Fibroblast of skin of scalp (primary cell): ENCODE data around the gene PLGRKT. TPM values are rescaled to one million over a fixed set of nuclear protein-coding genes. Genes with fewer than 3 reads are reported as not detected.
"Not testable (repeated sequence)": the region's sequence is repeated elsewhere in the genome, so short reads cannot be mapped to it uniquely, and the experiment has no call there.

Experiments used
- DNase-seq: peaks from one replicate; pipeline ENCODE4 v3.0.0-alpha.2; 2013
- polyA plus RNA-seq, 2 experiments: library from polyadenylated mRNA; unstranded; fragments of 120-200 nt; gene quantifications; one replicate each; pipeline ENCODE4 v1.2.1, GENCODE V29; 2013; ENCODE audit not compliant: insufficient read length in 2 of 2

The PLGRKT gene, protein sequence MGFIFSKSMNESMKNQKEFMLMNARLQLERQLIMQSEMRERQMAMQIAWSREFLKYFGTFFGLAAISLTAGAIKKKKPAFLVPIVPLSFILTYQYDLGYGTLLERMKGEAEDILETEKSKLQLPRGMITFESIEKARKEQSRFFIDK
- polyA plus RNA-seq (2013, experiment 1 of 2; ENCODE audit: insufficient read length), result 32.1 TPM
- 29.6 TPM for polyA plus RNA-seq (2013, experiment 2 of 2; ENCODE audit: insufficient read length)

DNA sequence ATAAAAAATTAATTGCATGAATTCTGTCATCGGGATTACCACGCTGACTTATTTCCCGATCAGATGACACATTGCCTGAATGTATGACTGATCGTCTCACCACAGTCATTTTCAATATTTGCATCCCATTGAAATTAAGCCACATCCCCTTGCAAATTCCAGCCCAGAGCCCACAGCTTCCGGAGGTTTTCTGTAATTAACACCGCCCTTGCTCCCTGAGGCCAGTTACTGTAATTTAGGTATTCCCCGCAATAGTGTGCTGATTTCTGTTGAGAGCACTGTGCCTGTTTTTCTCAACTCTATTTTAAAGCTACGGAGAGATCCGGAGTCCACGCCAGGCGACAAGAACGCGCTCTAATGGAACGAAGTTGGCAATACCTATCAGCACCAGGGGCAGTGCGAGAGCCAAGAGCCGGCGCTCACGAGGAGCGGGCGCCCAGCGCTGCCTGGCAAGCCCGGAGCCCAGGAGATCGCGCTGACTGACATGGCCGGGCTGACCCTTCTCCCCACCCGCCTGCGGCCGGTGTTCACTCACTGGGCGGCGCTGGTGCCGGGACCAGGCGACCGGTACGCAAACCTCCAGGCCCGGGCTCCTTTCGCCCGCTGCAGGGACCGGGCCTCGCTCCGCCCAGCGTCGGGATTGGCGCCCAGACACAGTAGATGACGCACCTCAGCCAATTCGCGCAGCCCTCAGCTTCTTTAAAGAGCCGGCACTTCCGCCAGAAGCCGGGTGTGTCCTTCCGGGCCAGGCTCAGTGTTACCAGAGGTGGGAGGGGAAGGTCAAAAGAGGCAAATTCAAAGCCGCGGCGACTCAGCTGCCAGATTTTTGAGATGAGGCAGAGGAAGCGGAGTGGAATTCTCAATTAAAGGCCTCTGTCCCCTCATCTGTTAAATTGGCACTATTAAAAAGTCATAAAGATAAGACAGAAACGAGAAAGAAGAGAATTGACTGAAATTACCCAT, at the start of gene PLGRKT:
PLGRKT (minus strand) TSS at position 672 of the 963 bp plus-strand sequence. CDS start 5,948 bp downstream, outside the sequence.
- DNase-seq, result peak; percentile 95

DNA sequence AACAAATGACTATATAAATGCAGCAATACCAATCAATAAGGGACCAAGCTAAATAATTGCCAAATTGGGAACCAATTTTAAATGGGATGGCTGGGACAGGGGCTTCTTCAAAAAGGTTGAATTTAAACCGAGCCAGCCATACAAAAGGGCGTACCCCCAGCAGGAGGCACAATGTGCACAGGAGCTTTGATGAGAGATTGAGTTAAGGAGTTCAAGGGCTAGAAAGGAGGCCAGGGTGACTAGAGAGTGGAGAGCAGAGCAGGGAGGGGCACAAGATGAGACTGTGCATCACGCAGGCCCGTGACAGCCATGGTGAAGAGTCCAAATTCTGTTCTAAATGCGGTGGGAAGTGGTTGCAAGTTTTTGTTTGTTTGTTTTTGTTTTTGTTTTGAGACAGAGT, 49.3 kb upstream of the PLGRKT start:
- DNase-seq, result no peak

DNA sequence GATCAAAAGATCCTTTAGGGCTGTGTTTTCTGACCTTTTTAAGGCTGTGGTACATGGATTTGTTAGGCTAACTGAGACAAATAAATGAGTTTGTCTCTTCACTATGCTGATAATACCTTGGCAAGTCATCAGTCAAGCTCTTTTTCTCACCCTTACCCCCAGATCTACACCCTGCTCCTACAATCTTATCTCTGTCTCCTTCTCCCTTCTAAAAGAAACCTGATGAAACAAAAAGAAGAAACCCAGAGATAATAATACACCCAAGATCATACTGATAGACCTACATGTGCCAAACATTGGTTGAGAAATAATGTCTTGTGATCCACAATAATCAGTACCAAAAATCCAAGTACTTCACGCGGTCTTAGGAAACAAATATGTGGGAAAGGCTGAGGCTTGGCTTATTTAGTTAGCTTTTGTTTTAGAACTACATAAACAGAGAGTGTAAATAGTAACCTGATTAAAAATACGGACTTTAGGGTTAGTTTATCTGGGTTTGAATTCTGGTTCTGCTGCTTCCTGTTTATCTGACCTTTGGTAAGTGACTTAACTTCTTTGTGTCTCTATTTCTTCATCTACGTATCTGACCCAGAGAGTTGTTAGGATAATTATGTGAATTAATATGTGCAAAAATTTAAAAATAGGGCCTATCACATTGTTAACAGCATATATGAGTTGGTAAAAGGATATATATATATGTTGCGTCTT, 47.8 kb upstream of the PLGRKT start:
- DNase-seq, result no peak

DNA sequence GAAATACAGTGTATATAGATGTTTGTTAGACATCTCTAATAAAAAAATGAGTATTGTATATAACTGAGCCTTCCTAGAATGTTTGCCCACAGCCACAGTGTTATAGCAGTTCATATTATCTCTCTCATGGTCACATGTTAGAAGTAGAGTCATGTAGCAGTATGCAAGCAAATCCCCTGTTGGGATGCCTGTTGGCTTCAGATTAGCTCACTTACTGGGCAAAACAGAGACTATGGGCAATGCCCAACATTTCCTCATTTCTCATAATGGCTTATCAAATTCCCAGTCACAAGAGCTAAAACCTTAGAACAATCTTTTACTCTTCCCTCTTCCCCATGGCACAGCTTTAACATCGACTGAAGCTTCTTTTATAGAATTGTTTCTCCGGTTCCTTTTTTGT, 45.6 kb upstream of the PLGRKT start:
- DNase-seq, result no peak

DNA sequence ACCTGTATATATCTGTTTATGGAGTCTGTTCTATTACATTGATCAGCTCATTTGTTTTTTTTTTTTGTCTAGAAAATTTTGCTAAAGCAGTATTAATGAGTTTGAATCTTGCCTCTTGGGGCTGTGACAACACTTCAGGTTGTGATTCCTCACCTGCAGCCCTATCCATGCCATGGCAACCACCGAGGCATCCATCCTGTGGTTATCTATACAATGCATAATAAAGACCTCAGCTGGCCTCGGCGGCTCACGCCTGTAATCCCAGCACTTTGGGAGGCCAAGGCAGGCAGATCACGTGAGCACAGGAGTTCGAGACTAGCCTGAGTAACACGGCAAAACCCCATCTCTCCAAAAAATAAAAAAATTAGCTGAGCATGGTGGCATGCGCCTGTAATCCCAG, 44.5 kb upstream of the PLGRKT start:
- no peak for DNase-seq

DNA sequence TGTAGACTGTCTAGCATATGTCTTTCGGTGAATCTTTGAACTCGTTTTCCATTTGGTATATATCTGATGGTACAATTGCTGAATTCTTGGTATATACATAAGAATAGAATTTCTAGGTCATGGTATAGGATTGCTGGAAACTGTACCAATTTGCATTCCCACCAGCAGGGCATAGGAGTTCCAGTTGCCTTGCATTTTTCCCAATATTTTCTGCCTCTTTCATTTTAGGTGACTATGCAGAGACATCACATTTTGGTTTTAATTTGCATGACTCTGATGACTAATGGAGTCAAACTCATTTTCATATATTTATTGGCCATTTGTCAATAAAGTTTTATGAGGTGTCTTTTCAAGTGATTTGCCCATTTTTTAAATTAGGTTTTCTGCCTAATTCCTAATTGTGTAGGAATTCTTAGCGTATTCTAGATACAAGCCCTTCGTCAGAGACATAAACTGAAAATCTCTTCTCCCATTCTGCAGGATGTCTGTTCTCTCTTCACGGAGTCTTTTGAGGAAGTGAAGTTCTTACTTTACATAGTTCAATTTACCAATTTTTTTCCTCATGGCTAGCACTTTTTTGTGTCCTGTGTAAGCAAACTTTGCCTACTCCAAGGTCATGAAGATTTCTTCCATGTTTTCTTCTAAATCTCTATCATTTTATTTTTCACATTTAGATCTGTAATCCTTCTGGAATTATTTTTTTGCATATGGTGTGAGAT, 43.8 kb upstream of the PLGRKT start:
- DNase-seq, result peak; percentile 40

DNA sequence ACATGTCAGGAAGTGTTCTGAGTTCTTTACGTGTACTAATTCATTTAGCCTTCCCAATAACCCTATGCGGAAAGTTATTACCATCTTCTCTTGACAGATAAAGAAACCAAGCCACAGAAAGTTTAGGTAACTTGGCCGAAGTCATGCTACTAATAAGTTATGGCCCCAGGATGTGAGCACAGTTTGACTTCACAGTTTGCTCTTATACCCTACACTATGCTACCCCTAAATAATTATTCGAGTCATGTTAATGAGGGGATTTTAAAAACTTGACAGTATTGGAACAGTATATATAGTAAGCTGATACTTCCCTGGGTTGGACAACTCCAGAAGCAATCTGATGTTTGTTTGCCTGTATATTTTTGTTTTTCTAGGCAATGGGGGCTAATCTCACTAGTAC, 43.2 kb upstream of the PLGRKT start:
- DNase-seq, result no peak

DNA sequence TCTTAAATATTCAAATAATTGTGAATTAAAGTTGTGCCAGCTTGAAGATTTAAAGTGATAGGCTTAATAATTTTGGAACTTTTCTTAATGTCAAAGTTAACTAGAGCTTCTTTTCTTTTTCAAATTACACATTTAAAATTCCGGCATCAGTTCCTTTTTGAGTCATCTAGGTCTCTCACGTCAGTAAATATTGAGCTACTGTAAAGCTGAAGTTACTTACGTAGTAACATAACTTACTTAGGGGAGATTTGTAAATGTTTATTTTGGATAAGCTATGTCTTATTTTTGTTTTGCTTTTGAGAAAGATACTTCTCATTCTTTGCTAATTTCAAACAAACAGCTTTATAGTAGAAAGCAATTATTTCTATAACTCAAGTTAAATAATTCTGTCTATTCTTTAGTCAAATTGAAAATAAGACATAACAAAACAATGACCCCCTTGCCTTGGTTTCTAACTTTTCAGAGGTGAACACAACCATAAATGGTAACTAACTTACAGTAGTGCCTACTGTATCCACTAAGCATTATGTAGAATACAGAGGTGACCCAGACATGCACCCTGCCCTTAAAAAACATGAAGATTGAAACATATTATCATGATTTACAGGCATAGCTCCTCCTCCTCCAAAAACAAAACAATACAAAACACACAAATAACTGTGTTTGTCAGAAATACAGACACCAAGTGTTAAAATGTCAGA, 42.4 kb upstream of the PLGRKT start:
- DNase-seq, result no peak

DNA sequence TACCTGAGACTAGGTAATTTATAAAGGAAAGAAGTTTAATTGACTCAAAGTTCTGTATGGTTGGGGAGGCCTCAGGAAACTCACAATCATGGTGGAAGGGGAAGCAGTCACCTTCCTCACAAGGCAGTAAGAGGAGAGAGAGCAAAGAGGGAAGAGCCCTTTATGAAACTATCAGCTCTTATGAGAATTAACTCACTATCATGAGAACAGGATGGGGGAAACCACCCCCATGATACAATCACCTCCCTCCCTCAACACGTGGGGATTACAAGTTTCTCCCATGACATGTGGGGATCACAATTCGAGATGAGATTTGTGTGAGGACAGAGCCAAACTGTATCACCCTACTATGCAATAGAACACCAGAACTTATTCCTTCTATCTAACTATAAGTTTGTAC, 40.5 kb upstream of the PLGRKT start:
- DNase-seq, result no peak

DNA sequence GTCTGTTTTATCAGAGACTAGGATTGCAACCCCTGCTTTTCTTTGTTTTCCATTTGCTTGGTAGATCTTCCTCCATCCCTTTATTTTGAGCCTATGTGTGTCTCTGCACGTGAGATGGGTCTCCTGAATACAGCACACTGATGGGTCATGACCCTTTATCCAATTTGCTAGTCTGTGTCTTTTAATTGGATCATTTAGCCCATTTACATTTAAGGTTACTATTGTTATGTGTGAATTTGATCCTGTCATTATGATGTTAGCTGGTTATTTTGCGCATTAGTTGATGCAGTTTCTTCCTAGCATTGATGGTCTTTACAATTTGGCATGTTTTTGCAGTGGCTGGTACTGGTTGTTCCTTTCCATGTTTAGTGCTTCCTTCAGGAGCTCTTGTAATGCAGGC, 37.9 kb upstream of the PLGRKT start:
- DNase-seq, result not testable (repeated sequence)

DNA sequence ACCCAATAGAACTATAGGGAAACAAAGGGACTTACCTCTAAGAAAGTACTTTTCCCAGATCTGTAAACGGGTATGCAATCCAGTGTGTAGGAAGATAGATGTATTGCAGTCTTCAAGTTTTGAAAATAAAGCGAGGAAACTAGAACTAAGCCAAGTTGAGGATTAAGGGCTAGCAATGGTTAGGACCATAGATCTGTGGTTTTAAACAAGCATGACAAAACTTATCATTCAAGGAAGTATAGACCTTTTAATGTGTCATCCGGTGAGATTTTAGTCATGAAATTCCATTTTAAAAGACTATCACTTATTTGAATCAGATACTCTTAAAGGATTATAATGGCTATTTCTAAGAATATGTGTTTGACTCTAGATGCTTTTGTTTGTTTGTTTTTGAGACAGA, 33.1 kb upstream of the PLGRKT start:
- DNase-seq, result no peak

DNA sequence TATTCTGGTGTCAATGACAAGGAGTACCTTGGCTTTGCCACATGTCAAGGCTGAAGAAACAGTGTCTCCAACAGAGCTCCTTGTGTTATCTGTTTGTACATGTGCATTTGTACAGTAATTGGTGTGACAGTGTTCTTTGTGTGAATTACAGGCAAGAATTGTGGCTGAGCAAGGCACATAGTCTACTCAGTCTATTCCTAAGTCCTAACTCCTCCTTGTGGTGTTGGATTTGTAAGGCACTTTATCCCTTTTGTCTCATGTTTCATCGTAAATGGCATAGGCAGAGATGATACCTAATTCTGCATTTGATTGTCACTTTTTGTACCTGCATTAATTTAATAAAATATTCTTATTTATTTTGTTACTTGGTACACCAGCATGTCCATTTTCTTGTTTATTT, 32.4 kb upstream of the PLGRKT start:
- no peak for DNase-seq

DNA sequence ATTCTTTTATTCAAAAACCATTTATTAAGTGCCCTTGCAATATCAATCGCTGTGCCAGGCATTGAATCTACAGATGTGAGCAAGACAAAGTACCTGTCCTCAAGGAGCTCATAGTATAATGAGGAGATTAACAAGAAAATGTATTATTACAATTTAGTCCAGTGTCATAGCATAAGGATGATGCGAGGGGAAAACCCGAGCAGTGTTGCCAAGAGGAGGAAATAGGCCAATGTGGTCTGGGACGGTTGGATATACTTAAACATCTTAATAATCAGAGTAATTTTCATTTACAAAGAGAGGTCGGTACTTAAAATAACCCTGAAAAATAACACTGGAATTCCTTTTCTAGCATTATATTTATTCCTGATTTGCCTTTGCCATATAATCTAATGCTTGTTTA, 31.1 kb upstream of the PLGRKT start:
- DNase-seq, result no peak

DNA sequence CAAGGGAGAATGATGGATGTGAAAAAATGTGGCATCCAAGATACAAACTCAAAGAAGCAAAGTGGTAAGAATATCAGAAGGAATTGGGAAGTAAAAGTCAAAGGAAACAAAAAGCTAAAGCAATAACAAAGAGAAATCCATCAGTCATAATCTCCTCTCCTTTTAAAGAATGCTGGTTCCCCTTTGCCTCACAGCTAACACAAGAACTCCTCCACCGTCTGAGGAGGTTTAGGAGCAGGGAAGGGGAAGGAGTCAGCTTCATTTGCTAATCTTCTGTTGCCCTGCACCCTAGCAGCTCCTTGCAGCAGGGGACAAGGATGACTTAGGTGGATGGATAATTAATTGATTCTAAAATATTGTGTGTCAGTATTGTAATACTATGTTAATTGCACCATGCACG, 29.0 kb upstream of the PLGRKT start:
- DNase-seq, result no peak

DNA sequence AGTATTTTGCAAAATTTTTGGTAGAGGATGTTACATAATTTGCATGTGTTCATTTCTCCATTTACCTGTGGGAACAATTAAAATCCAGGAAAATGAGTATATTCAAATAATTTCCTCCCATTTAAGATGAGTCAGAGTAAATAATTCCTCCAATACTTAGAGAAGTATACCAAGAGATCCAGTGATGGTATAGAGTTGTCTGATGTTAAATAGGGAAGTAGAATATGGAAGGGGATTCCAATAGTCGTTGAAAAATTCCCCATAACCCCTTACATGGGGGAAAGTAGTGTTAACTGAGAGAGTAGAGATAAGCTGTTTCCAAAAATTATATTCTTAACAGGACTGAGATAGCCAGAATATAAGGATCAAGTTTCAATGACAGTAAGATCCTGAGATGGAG, 28.3 kb upstream of the PLGRKT start:
- DNase-seq, result no peak

DNA sequence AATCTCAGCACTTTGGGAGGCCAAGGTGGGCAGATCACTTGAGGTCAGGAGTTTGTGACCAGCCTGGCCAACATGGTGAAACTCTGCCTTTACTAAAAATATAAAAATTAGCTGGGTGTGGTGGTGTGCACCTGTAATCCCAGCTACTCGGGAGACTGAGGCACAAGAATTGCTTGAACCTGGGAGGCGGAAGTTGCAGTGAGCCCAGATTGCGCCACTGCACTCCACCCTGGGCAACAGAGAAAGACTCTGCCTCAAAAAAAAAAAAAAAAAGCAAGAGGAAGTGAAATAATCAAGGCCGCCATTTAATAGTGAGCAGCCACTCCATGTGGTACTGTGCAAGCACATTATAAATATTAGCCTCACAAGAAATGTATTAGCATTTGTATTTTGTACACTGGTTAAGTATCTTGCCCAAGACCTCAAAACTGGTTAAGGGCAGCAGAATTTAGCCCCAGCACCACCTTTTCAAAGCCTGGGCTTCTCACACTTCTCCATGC, 27.2 kb upstream of the PLGRKT start:
- not testable (repeated sequence) for DNase-seq

DNA sequence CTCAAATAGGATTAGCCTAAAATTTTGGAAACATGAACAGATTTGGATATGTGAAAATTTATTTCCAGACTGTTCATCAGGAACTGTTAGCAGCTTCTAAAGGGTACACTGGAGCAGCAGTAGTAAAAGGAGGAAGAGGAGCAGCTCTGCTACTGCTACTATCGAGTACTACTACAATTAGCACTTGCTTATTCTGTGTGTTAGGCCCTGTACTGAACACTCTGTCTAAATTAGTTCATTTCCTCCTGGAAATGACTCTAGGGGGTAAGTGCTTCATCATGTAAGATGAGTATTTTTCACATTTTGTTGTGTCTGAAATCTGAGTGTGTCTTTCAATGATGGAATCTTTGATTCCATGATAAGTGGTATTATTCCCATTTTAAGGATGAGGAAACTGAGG, 22.4 kb upstream of the PLGRKT start:
- DNase-seq, result no peak

DNA sequence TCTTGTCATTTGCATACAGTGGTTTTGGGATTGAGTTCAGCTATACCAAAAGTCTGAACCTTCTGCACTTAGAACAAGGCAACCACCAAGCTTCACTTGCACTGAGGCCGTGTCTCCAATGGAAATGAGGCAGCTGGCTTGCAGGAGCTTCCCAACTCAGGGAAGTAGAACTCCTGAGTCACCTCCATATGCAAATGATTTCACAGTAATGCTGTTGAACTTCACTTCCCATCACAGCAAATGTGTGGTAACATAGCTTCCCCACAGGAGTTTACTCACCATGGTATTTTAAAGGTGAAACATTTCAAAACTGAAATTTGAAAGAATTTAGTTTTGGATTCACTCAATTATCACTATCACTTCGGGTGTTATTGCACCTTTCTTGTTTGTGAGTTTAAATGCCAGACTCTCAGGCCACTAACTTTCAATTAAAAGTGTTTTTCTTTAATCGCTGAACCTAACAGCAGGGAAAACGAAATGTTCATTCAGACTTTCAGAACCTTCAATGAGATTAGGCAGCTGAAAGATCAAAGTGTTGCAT, 21.6 kb upstream of the PLGRKT start:
- no peak for DNase-seq

DNA sequence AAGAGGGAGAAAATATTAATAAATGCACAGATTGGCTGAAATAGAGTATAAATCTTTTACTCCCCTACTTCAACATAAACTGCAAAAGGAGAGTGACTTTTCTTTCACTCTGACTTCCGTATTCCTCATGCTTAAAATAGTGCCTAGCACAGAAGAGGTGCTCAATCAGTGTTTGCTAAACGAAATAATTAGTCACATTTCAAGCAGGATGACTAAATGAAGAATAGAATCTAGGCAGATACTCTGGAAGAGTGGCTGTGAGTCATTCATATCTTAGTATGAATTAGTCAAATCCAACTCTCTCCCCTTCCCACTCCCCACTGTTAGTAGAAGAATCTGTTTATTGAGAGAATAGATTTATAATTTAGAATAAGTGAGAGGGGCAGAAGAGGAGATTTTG, 17.5 kb upstream of the PLGRKT start:
- DNase-seq, result peak; percentile 72

DNA sequence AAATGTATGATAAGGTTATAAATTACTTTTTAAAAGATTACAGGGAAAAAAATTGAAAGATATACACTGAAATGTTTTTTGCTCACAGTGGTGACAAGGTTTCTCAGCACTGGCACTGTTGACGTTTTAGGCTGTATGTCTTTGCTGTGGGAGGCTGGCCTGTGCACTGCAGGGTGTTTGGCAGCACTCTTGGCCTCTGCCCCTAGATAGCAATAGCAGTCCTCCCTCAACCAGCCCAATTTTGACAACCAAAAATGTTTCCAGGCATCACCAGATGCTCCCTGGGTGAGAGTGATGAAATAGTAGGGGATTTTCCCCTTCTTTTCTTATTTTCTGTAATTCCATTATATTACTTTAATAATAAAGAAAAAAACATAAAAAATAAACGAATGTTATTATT, 15.9 kb upstream of the PLGRKT start:
- no peak for DNase-seq

DNA sequence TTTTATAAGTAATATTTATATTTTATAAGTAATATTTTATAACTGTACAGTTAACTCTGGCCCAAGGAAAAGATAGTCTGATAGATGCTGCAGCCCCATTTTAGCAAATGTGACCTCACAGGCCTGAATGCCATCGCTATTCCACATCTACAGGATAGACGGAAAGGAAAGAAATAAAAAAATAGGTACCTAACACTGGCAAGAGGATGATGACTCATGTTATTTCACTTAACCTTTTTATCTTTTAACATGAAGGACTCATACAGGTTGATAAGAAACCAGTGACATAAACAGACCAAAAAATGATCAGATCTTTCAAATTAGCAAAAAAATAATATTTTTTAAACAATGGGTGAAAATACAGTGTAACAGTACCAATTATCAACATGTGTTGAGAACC, 15.3 kb upstream of the PLGRKT start:
- DNase-seq, result no peak

DNA sequence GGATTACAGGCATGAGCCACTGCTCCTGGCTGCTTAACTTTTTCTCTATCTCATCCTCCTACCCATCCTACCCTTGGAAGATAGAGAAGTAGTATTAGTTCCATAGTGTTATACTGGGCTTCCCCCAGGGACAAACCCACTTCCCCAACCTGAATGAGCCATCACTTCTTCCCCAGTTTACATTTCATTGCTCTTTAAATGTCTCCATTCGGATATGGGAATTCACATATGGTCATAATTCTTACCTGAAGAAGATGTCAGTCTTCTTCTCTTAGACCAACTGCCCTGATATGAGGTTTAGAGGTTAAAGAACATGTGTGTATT, 14.5 kb upstream of the PLGRKT start:
- DNase-seq, result no peak
